ENCODE measurements around the gene ZBTB38.

Gene ZBTB38

GRCh38 chr3:141388823-141389621, 20.7 kb downstream of the ZBTB38 start:
- no peak overlapping the region for H2AFZ ChIP-seq (ENCODE audit: low read depth, low read length)
- H3K27ac ChIP-seq (ENCODE audit: low read length) = no peak overlapping the region
- no peak for ATAC-seq (ENCODE audit: insufficient read depth, low read depth)
- no peak overlapping the region for H3K9ac ChIP-seq (ENCODE audit: low read depth, low read length)
- H3K4me1 ChIP-seq (ENCODE audit: insufficient read depth, low read length) = no peaks in the 10 kb centered on the region
- no peaks in the 10 kb centered on the region for H3K9me3 ChIP-seq (ENCODE audit: insufficient read depth, low read length, severe bottlenecking)
- H3K4me2 ChIP-seq (ENCODE audit: insufficient read depth, low read length) = no peak overlapping the region
- H4K20me1 ChIP-seq (ENCODE audit: insufficient read depth, low read length) = no peaks in the 10 kb centered on the region
- no peaks in the 10 kb centered on the region for H3K79me2 ChIP-seq (ENCODE audit: insufficient read depth, low read length)
- no peak for DNase-seq
- TF ChIP-seq CTCF (IDR thresholded peaks at IDR 0.05; ENCODE audit: borderline replicate concordance, extremely low read depth, low read length, poor library complexity, severe bottlenecking) = no peak
- no peak for TF ChIP-seq EZH2 (IDR thresholded peaks at IDR 0.05; ENCODE audit: borderline replicate concordance, low read depth, low read length, severe bottlenecking)
- no peaks in the 10 kb centered on the region for H3K36me3 ChIP-seq (ENCODE audit: insufficient read depth, low read length)
- H3K27me3 ChIP-seq (ENCODE audit: insufficient read depth, low read length, poor library complexity) = no peaks in the 10 kb centered on the region
- no peak overlapping the region for H3K4me3 ChIP-seq (ENCODE audit: low read depth in 1 of 2, low read length in 2 of 2)

DNA sequence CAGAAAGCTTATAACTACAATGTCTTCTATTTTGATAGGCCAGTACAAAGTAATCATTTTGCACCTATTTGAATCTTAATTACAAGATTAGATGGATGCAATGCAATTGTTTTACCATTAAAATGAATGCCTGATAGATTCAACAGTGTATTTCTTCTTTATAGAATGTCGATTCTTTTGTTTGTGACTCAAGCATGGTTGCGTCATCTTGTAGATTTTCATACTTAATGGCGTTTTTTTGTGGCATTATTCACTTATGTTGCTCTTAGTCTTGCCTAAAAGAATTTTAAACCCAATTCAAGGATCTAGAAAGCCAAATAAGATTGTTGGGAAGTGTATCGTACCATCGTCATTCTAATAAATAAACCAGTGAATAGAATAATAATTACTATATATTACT, 21.4 kb downstream of the ZBTB38 start:
- Histone ChIP-seq H3K4me3 (ENCODE audit: low read depth in 1 of 2, low read length in 2 of 2) (no peak overlapping the region), H3K27ac (ENCODE audit: low read length) (no peak overlapping the region), H3K36me3 (ENCODE audit: insufficient read depth, low read length) (no peaks in the 10 kb centered on the region), H3K9ac (ENCODE audit: low read depth, low read length) (no peak overlapping the region), H3K9me3 (ENCODE audit: insufficient read depth, low read length, severe bottlenecking) (no peaks in the 10 kb centered on the region), H4K20me1 (ENCODE audit: insufficient read depth, low read length) (no peaks in the 10 kb centered on the region), H3K27me3 (ENCODE audit: insufficient read depth, low read length, poor library complexity) (no peaks in the 10 kb centered on the region), H2AFZ (ENCODE audit: low read depth, low read length) (no peak overlapping the region), H3K4me1 (ENCODE audit: insufficient read depth, low read length) (no peaks in the 10 kb centered on the region), H3K4me2 (ENCODE audit: insufficient read depth, low read length) (no peak overlapping the region), H3K79me2 (ENCODE audit: insufficient read depth, low read length) (no peaks in the 10 kb centered on the region)
- ATAC-seq (ENCODE audit: insufficient read depth, low read depth) = no peak
- no peak for DNase-seq
- no peak for TF ChIP-seq CTCF (IDR thresholded peaks at IDR 0.05; ENCODE audit: borderline replicate concordance, extremely low read depth, low read length, poor library complexity, severe bottlenecking)
- no peak for TF ChIP-seq EZH2 (IDR thresholded peaks at IDR 0.05; ENCODE audit: borderline replicate concordance, low read depth, low read length, severe bottlenecking)

- no peaks in the 10 kb centered on the region for H3K4me1 ChIP-seq (ENCODE audit: insufficient read depth, low read length)
- H2AFZ ChIP-seq (ENCODE audit: low read depth, low read length) = no peak overlapping the region
- H3K9ac ChIP-seq (ENCODE audit: low read depth, low read length) = no peak overlapping the region
- no peak overlapping the region for H3K4me2 ChIP-seq (ENCODE audit: insufficient read depth, low read length)
- no peaks in the 10 kb centered on the region for H3K9me3 ChIP-seq (ENCODE audit: insufficient read depth, low read length, severe bottlenecking)
- no peaks in the 10 kb centered on the region for H3K79me2 ChIP-seq (ENCODE audit: insufficient read depth, low read length)
- no peak for DNase-seq
- H3K36me3 ChIP-seq (ENCODE audit: insufficient read depth, low read length) = no peaks in the 10 kb centered on the region
- TF ChIP-seq EZH2 (IDR thresholded peaks at IDR 0.05; ENCODE audit: borderline replicate concordance, low read depth, low read length, severe bottlenecking) (no peak), CTCF (IDR thresholded peaks at IDR 0.05; ENCODE audit: borderline replicate concordance, extremely low read depth, low read length, poor library complexity, severe bottlenecking) (no peak)
- H3K27ac ChIP-seq (ENCODE audit: low read length) = no peak overlapping the region
- H4K20me1 ChIP-seq (ENCODE audit: insufficient read depth, low read length) = no peaks in the 10 kb centered on the region
- no peak overlapping the region for H3K4me3 ChIP-seq (ENCODE audit: low read depth in 1 of 2, low read length in 2 of 2)
- ATAC-seq (ENCODE audit: insufficient read depth, low read depth) = no peak
- no peaks in the 10 kb centered on the region for H3K27me3 ChIP-seq (ENCODE audit: insufficient read depth, low read length, poor library complexity)
These were observed 22.4 kb downstream of the ZBTB38 start for GRCh38 chr3:141390747-141391146.
